GM18873 (cell line): Measurements from ENCODE around the gene FOXD4L6.
"Not testable (repeated sequence)": the region's sequence is repeated elsewhere in the genome, so short reads cannot be mapped to it uniquely, and the experiment has no call there.

Experiments used
- ATAC-seq: cut with Tn5 transposase; IDR thresholded peaks from one replicate; pipeline ENCODE4 v1.9.1; 2021; ENCODE audit warnings: mild to moderate bottlenecking, moderate library complexity, moderate number of reproducible peaks; ENCODE audit not compliant: unreplicated experiment, low FRiP score

The FOXD4L6 gene

GRCh38 chr9:41128581-41128980 is at the start of gene FOXD4L6:
Gene FOXD4L6 (minus strand): TSS chr9:41128681. CDS start chr9:41128383, 298 bp downstream.
- ATAC-seq = not testable (repeated sequence)

GRCh38 chr9:41174994-41175393 is 46.5 kb upstream of the FOXD4L6 start:
- not testable (repeated sequence) for ATAC-seq

- not testable (repeated sequence) for ATAC-seq
Measured at GRCh38 chr9:41150116-41150515, 21.6 kb upstream of the FOXD4L6 start.

- not testable (repeated sequence) for ATAC-seq
Measured at GRCh38 chr9:41141878-41142277, 13.4 kb upstream of the FOXD4L6 start.

GRCh38 chr9:41126746-41127446 is 1.6 kb downstream of the FOXD4L6 start:
- not testable (repeated sequence) for ATAC-seq

GRCh38 chr9:41125936-41126335 is 2.5 kb downstream of the FOXD4L6 start:
- not testable (repeated sequence) for ATAC-seq

- not testable (repeated sequence) for ATAC-seq
Measured at GRCh38 chr9:41125109-41125658, 3.3 kb downstream of the FOXD4L6 start.

- ATAC-seq = not testable (repeated sequence)
Measured at GRCh38 chr9:41124250-41125108, 4.0 kb downstream of the FOXD4L6 start.

GRCh38 chr9:41123812-41124211 is 4.7 kb downstream of the FOXD4L6 start:
- ATAC-seq = not testable (repeated sequence)

GRCh38 chr9:41123396-41123795 is 5.1 kb downstream of the FOXD4L6 start:
- ATAC-seq = not testable (repeated sequence)

- ATAC-seq = not testable (repeated sequence)
Measured at GRCh38 chr9:41120696-41121095, 7.8 kb downstream of the FOXD4L6 start.

- ATAC-seq = not testable (repeated sequence)
Measured at GRCh38 chr9:41119719-41120118, 8.8 kb downstream of the FOXD4L6 start.

- not testable (repeated sequence) for ATAC-seq
Measured at GRCh38 chr9:41119311-41119710, 9.2 kb downstream of the FOXD4L6 start.

GRCh38 chr9:41113348-41113747 is 15.1 kb downstream of the FOXD4L6 start:
- ATAC-seq = not testable (repeated sequence)

- not testable (repeated sequence) for ATAC-seq
Measured at GRCh38 chr9:41111414-41111813, 17.1 kb downstream of the FOXD4L6 start.

GRCh38 chr9:41110913-41111312 is 17.6 kb downstream of the FOXD4L6 start:
- ATAC-seq = not testable (repeated sequence)

GRCh38 chr9:41109253-41109652 is 19.2 kb downstream of the FOXD4L6 start:
- ATAC-seq = not testable (repeated sequence)

- not testable (repeated sequence) for ATAC-seq
Measured at GRCh38 chr9:41108816-41109215, 19.7 kb downstream of the FOXD4L6 start.

GRCh38 chr9:41106472-41107116 is 21.9 kb downstream of the FOXD4L6 start:
- ATAC-seq = not testable (repeated sequence)

- ATAC-seq = not testable (repeated sequence)
Measured at GRCh38 chr9:41105557-41106253, 22.8 kb downstream of the FOXD4L6 start.
